ENCODE results near the gene ZFYVE16. TPM values are rescaled to one million over a fixed set of nuclear protein-coding genes. Genes with fewer than 3 reads are reported as not detected.
"Not testable (repeated sequence)": the region's sequence is repeated elsewhere in the genome, so short reads cannot be mapped to it uniquely, and the experiment has no call there.

The ZFYVE16 gene
- total RNA-seq, 4 donors from 2014 or later: 13.3 to 119 (median 64.8) TPM

GRCh38 chr5:80411589-80412219 is 3.8 kb downstream of the ZFYVE16 start:
- H3K27me3 ChIP-seq: no peaks in the 10 kb centered on the region
- intact Hi-C loops (cut with DNase I; ENCODE audit: low total_unique reads): no loop called here

GRCh38 chr5:80414113-80414512 is 6.2 kb downstream of the ZFYVE16 start:
- intact Hi-C loops (cut with DNase I; ENCODE audit: low total_unique reads): no loop called here
- H3K4me3 ChIP-seq: no peak overlapping the region
- TF ChIP-seq CTCF (IDR thresholded peaks at IDR 0.05) (no peak), POLR2A (IDR thresholded peaks at IDR 0.05) (no peak)
- H3K27ac ChIP-seq: no peak overlapping the region
- H3K36me3 ChIP-seq: no peaks in the 10 kb centered on the region
- DNase-seq: no peak
- peaks cover 0 to 7% of the 10 kb centered on the region in 2 donors for H3K4me1 ChIP-seq
- H3K9me3 ChIP-seq: no peaks in the 10 kb centered on the region
- no peaks in the 10 kb centered on the region for H3K27me3 ChIP-seq

More at GRCh38 chr5:80411589-80412219, 3.8 kb downstream of the ZFYVE16 start:
- Histone ChIP-seq H3K36me3 (no peaks in the 10 kb centered on the region), H3K9me3 (no peaks in the 10 kb centered on the region), H3K4me1 (peaks cover 0 to 7% of the 10 kb centered on the region in 2 donors), H3K4me3 (no peak overlapping the region), H3K27ac (no peak overlapping the region)
- TF ChIP-seq CTCF (IDR thresholded peaks at IDR 0.05): no peak
- TF ChIP-seq POLR2A (IDR thresholded peaks at IDR 0.05): no peak
- DNase-seq: no peak

GRCh38 chr5:80417973-80418372 is 10.1 kb downstream of the ZFYVE16 start:
- TF ChIP-seq POLR2A (IDR thresholded peaks at IDR 0.05) (no peak), CTCF (IDR thresholded peaks at IDR 0.05) (no peak)
- Histone ChIP-seq H3K36me3 (no peaks in the 10 kb centered on the region), H3K9me3 (no peaks in the 10 kb centered on the region), H3K4me1 (no peaks in the 10 kb centered on the region), H3K4me3 (no peak overlapping the region), H3K27me3 (no peaks in the 10 kb centered on the region), H3K27ac (no peak overlapping the region)
- DNase-seq: no peak
- intact Hi-C loops (cut with DNase I; ENCODE audit: low total_unique reads): no loop called here

- H3K4me1 ChIP-seq; H3K4me3 ChIP-seq; H3K27me3 ChIP-seq; H3K9me3 ChIP-seq; DNase-seq; H3K27ac ChIP-seq; H3K36me3 ChIP-seq; intact Hi-C loops (cut with DNase I; ENCODE audit: low total_unique reads): not testable (repeated sequence)
These were observed 16.5 kb downstream of the ZFYVE16 start for GRCh38 chr5:80424365-80424764.

GRCh38 chr5:80435476-80435875 is 27.6 kb downstream of the ZFYVE16 start:
- intact Hi-C loops (cut with DNase I; ENCODE audit: low total_unique reads): no loop called here
- Histone ChIP-seq H3K36me3 (no peaks in the 10 kb centered on the region), H3K27me3 (no peaks in the 10 kb centered on the region), H3K4me1 (no peaks in the 10 kb centered on the region), H3K4me3 (no peak overlapping the region), H3K9me3 (no peaks in the 10 kb centered on the region), H3K27ac (no peak overlapping the region)
- no peak for TF ChIP-seq CTCF (IDR thresholded peaks at IDR 0.05)
- no peak for TF ChIP-seq POLR2A (IDR thresholded peaks at IDR 0.05)
- DNase-seq: no peak

GRCh38 chr5:80437326-80437725 is 29.5 kb downstream of the ZFYVE16 start:
- no peaks in the 10 kb centered on the region for H3K9me3 ChIP-seq
- intact Hi-C loops (cut with DNase I; ENCODE audit: low total_unique reads): no loop called here
- no peak for TF ChIP-seq CTCF (IDR thresholded peaks at IDR 0.05)
- no peaks in the 10 kb centered on the region for H3K4me1 ChIP-seq
- no peaks in the 10 kb centered on the region for H3K27me3 ChIP-seq
- no peaks in the 10 kb centered on the region for H3K36me3 ChIP-seq
- H3K27ac ChIP-seq: no peak overlapping the region
- no peak overlapping the region for H3K4me3 ChIP-seq
- DNase-seq: no peak

All from uterus (tissue), 4 donors.